ENCODE data around the gene RNASEH1. TPM values are rescaled to one million over a fixed set of nuclear protein-coding genes. Genes with fewer than 3 reads are reported as not detected.

The RNASEH1 gene
- total and polyA plus RNA-seq, 2 of the 8 experiments (the other 6 are each of a cell fraction or from before 2014, with no cell fraction given) = 11.7 to 42.7 TPM

- no peak for TF ChIP-seq HDAC6 (IDR thresholded peaks at IDR 0.05; ENCODE audit: low read depth, low read length)
- no peak for TF ChIP-seq GABPA (IDR thresholded peaks at IDR 0.05; ENCODE audit: borderline replicate concordance, insufficient read depth, low read length)
- no peak for TF ChIP-seq SUZ12 (IDR thresholded peaks at IDR 0.05; ENCODE audit: low read length)
These were observed 16.0 kb downstream of the RNASEH1 start (continued) for GRCh38 chr2:3542107-3542506.

Measured in H1 (cell line).